K562 (cell line): Measurements from ENCODE around the gene MALSU1. TPM values are rescaled to one million over a fixed set of nuclear protein-coding genes. Genes with fewer than 3 reads are reported as not detected.
A peak's percentile ranks its signal among the peaks of the same experiment; 100 is the strongest.

Experiments
- CXXC5 ChIP-seq: fragments of 250-450 bp; sonication (Bioruptor Pico); IDR thresholded peaks from 2 replicates; pipeline ENCODE4 v1.8.0; 2022; ENCODE audit warnings: inconsistent platforms, mild to moderate bottlenecking, moderate library complexity
- ELF2 ChIP-seq: fragments of 250-450 bp; sonication (Bioruptor Pico); IDR thresholded peaks from 2 replicates; pipeline ENCODE4 v1.5.0; 2021; ENCODE audit warnings: mild to moderate bottlenecking
- GTF2E2 ChIP-seq: fragments of 200-800 bp; sonication (Bioruptor generic); IDR thresholded peaks from 2 replicates; pipeline ENCODE4 v1.6.1; 2016; ENCODE audit warnings: missing genetic modification characterization, missing compliant biosample characterization
- HMG20B ChIP-seq: fragments of 250-450 bp; sonication (Bioruptor Pico); IDR thresholded peaks from 2 replicates; pipeline ENCODE4 v1.5.0; 2021; ENCODE audit warnings: mild to moderate bottlenecking
- HNRNPK ChIP-seq: fragments of 200-400 bp; formaldehyde crosslinking; IDR thresholded peaks from one replicate; pipeline ENCODE4 v1.6.1; 2018; ENCODE audit warnings: mild to moderate bottlenecking, low read depth, low read length; ENCODE audit not compliant: poor library complexity, severe bottlenecking
- HSF4 ChIP-seq: fragments of 250-450 bp; sonication (Bioruptor Pico); IDR thresholded peaks from 2 replicates; pipeline ENCODE4 v2.1.2; 2022; ENCODE audit warnings: mild to moderate bottlenecking, moderate library complexity, borderline replicate concordance
- KDM1A ChIP-seq, 2 experiments: fragments of 450-650 bp; IDR thresholded peaks; 2 replicates each; pipeline ENCODE4 v1.6.1; 2016; ENCODE audit warnings: mild to moderate bottlenecking in 2 of 2
- KLF6 ChIP-seq: fragments of 250-450 bp; sonication (Bioruptor Pico); IDR thresholded peaks from 2 replicates; pipeline ENCODE4 v1.4.0; 2020; ENCODE audit warnings: mild to moderate bottlenecking, moderate library complexity, borderline replicate concordance
- MYNN ChIP-seq, 2 experiments: sonication (generic); formaldehyde crosslinking in 1 of 2; IDR thresholded peaks; 2 replicates each; pipeline versions ENCODE4 v1.5.0 to v1.6.1; 2016 to 2020; ENCODE audit warnings: antibody characterized with exemption in 1 of 2, missing genetic modification reagents in 1 of 2
- NCOA1 ChIP-seq: fragments of 450-650 bp; IDR thresholded peaks from 2 replicates; pipeline ENCODE4 v1.6.1; 2016; ENCODE audit warnings: low read depth
- NCOA4 ChIP-seq: fragments of 450-650 bp; IDR thresholded peaks from 2 replicates; pipeline ENCODE4 v1.6.1; 2018; ENCODE audit warnings: mild to moderate bottlenecking; ENCODE audit not compliant: partially characterized antibody
- NFE2L1 ChIP-seq: fragments of 450-650 bp; IDR thresholded peaks from 2 replicates; pipeline ENCODE4 v1.6.1; 2016; ENCODE audit warnings: missing genetic modification characterization, low read depth, mild to moderate bottlenecking, missing compliant biosample characterization, moderate library complexity, borderline replicate concordance
- PHB2 ChIP-seq: fragments of 450-650 bp; IDR thresholded peaks from 2 replicates; pipeline ENCODE4 v1.6.1; 2017; ENCODE audit warnings: low read depth
- PHF21A ChIP-seq: fragments of 450-650 bp; IDR thresholded peaks from 2 replicates; pipeline ENCODE4 v1.6.1; 2017; ENCODE audit warnings: low read depth, borderline replicate concordance
- POLR2A ChIP-seq: fragments of 450-650 bp; conservative IDR thresholded peaks from 2 replicates; pipeline ENCODE4 v1.6.1; 2016
- PTRF ChIP-seq: fragments of 450-650 bp; IDR thresholded peaks from 2 replicates; pipeline ENCODE4 v1.6.1; 2016; ENCODE audit warnings: mild to moderate bottlenecking, missing genetic modification characterization, missing compliant biosample characterization
- RBM22 ChIP-seq: fragments of 200-400 bp; formaldehyde crosslinking; IDR thresholded peaks from 2 replicates; pipeline ENCODE4 v1.6.1; 2018; ENCODE audit warnings: low read length, low read depth; ENCODE audit not compliant: poor library complexity, severe bottlenecking
- SMAD4 ChIP-seq: fragments of 250-450 bp; sonication (Bioruptor Pico); conservative IDR thresholded peaks from 2 replicates; pipeline ENCODE4 v1.8.0; 2021; ENCODE audit warnings: inconsistent platforms, mild to moderate bottlenecking, moderate library complexity
- SREBF2 ChIP-seq: sonication (generic); formaldehyde crosslinking; IDR thresholded peaks from 2 replicates; pipeline ENCODE4 v1.4.0; 2020; ENCODE audit warnings: mild to moderate bottlenecking, missing genetic modification reagents
- SRF ChIP-seq, 2 experiments: fragments of 250-450, 450-650 bp in 1 of 2; sonication (Bioruptor Pico) in 1 of 2; sonication (generic) in 1 of 2; formaldehyde crosslinking; IDR thresholded peaks; 2 replicates each; pipeline versions ENCODE4 v1.5.0 to v1.5.1; 2020 to 2022; ENCODE audit warnings: mild to moderate bottlenecking in 1 of 2, missing genetic modification reagents in 1 of 2
- SRSF3 ChIP-seq: fragments of 200-400 bp; formaldehyde crosslinking; IDR thresholded peaks from 2 replicates; pipeline ENCODE4 v1.6.1; 2016; ENCODE audit warnings: mild to moderate bottlenecking, low read length, moderate library complexity; ENCODE audit not compliant: insufficient read depth
- USF2 ChIP-seq: sonication (generic); formaldehyde crosslinking; IDR thresholded peaks from 2 replicates; pipeline ENCODE4 v1.5.0; 2020; ENCODE audit warnings: missing genetic modification reagents
- WHSC1 ChIP-seq: IDR thresholded peaks from one replicate; pipeline ENCODE4 v1.6.1; 2012; ENCODE audit warnings: low read length, control low read depth, inconsistent platforms
- ZNF143 ChIP-seq: sonication (generic); formaldehyde crosslinking; IDR thresholded peaks from 2 replicates; pipeline ENCODE4 v1.9.0; 2022; ENCODE audit warnings: mild to moderate bottlenecking, missing genetic modification reagents
- ZNF24 ChIP-seq: fragments of 450-650 bp; IDR thresholded peaks from 2 replicates; pipeline ENCODE4 v1.6.1; 2016
- ZNF384 ChIP-seq: IDR thresholded peaks from 2 replicates; pipeline ENCODE4 v1.6.1; 2012; ENCODE audit warnings: low read depth, low read length, improper control_type of control experiment
- ZNF668 ChIP-seq: fragments of 250-450 bp; sonication (Bioruptor Pico); IDR thresholded peaks from 2 replicates; pipeline ENCODE4 v1.8.0; 2022; ENCODE audit warnings: mild to moderate bottlenecking, inconsistent platforms
- ZZZ3 ChIP-seq: fragments of 450-650 bp; IDR thresholded peaks from 2 replicates; pipeline ENCODE4 v1.6.1; 2016; ENCODE audit warnings: antibody characterized with exemption, mild to moderate bottlenecking, moderate library complexity
- polyA plus RNA-seq, 8 experiments: library from polyadenylated mRNA; depleted of rRNA in 4 of 8; stranded (reverse) in 5 of 8; unstranded in 3 of 8; fragments of >200 nt; fragmentation: Nextera tagmentation in 2 of 8; fragmentation: Illumina TruSeq in 1 of 8; extraction: Ambion mirVana in 2 of 8; extraction: Trizol in 1 of 8; gene quantifications; 2 replicates each; pipeline versions ENCODE4 v1.2.1 to v1.2.3, GENCODE V29; 2011 to 2014; ENCODE audit warnings: inconsistent platforms in 1 of 8, missing spikeins in 1 of 8
- total RNA-seq, 7 experiments: library from RNA; depleted of rRNA in 6 of 7; stranded (reverse); fragments of >200 nt in 6 of 7; fragmentation: Illumina TruSeq in 2 of 7; extraction: Trizol in 2 of 7; gene quantifications; 2 replicates each; pipeline versions ENCODE4 v1.2.1 to v1.2.3, GENCODE V29; 2011 to 2021; ENCODE audit warnings: low replicate concordance in 1 of 7

Gene MALSU1
- total and polyA plus RNA-seq, 9 of the 15 experiments (the other 6 are each of a cell fraction or from before 2014, with no cell fraction given) = 12.3 to 308 (median 81.2) TPM

GRCh38 chr7:23298885-23299769, at the start of gene MALSU1 (continued):
- no peak for TF ChIP-seq HNRNPK
- TF ChIP-seq KLF6 (CRISPR knock-in tag) = peak; percentile 38; the same call in 1 of the 2 replicates
- no peak; the same call in 1 of the 2 replicates for TF ChIP-seq GTF2E2 (tag)
- no peak for TF ChIP-seq ZNF384
- TF ChIP-seq ELF2 (CRISPR knock-in tag) = 0 out of 2 replicates have a peak, but pooled peaks have one; percentile 22
- TF ChIP-seq PHF21A = no peak
- no peak for TF ChIP-seq MYNN (IDR thresholded peaks at IDR 0.05)
- no peak for TF ChIP-seq MYNN (CRISPR knock-in tag; IDR thresholded peaks at IDR 0.05)
- TF ChIP-seq USF2 (CRISPR knock-in tag) = no peak
- no peak for TF ChIP-seq NFE2L1 (tag)
- TF ChIP-seq NCOA1 = no peak
- no peak for TF ChIP-seq SREBF2 (CRISPR knock-in tag)
- no peak for TF ChIP-seq WHSC1
- no peak for TF ChIP-seq KDM1A (IDR thresholded peaks at IDR 0.05)
- TF ChIP-seq SMAD4 = peak; percentile 61; the same call in 1 of the 2 replicates
- no peak for TF ChIP-seq ZNF143 (CRISPR knock-in tag)
- no peak for TF ChIP-seq NCOA4
- TF ChIP-seq PTRF = peak; percentile 59; the same call in 1 of the 2 replicates
- TF ChIP-seq POLR2A = peak; percentile 94
- peak in 1 of 2 experiments; percentile 67; a peak in 1 of 4 replicates for TF ChIP-seq SRF (CRISPR knock-in tag; IDR thresholded peaks at IDR 0.05)
- TF ChIP-seq SRSF3 = no peak
- TF ChIP-seq RBM22 = no peak
- no peak for TF ChIP-seq ZNF24
- TF ChIP-seq PHB2 = peak; percentile 60
- TF ChIP-seq ZNF668 (CRISPR knock-in tag) = no peak
- no peak for TF ChIP-seq HMG20B (CRISPR knock-in tag)
- peak; percentile 83 for TF ChIP-seq CXXC5 (CRISPR knock-in tag)
- no peak for TF ChIP-seq HSF4 (CRISPR knock-in tag)
- TF ChIP-seq ZZZ3 = no peak
